Neuron (in vitro differentiated cells): Measurements from ENCODE around the gene ABHD12.

ENCODE experiments used
- H2AFZ ChIP-seq: one replicate; pipeline ENCODE4 v1.6.1; 2013; ENCODE audit warnings: low read depth, mild to moderate bottlenecking, inconsistent platforms, low read length, moderate library complexity
- H3K27me3 ChIP-seq: one replicate; pipeline ENCODE4 v1.6.1; 2013; ENCODE audit warnings: low read length; ENCODE audit not compliant: insufficient read depth
- H3K36me3 ChIP-seq: one replicate; pipeline ENCODE4 v1.6.1; 2013; ENCODE audit warnings: low read length; ENCODE audit not compliant: insufficient read depth
- H3K4me1 ChIP-seq: one replicate; pipeline ENCODE4 v1.6.1; 2013; ENCODE audit warnings: low read length; ENCODE audit not compliant: insufficient read depth
- H3K4me3 ChIP-seq: 2 replicates; pipeline ENCODE4 v1.5.1; 2013; ENCODE audit warnings: mild to moderate bottlenecking, low read length, moderate library complexity
- H3K9me3 ChIP-seq: one replicate; pipeline ENCODE4 v1.6.1; 2013; ENCODE audit warnings: low read length

ABHD12 gene

DNA sequence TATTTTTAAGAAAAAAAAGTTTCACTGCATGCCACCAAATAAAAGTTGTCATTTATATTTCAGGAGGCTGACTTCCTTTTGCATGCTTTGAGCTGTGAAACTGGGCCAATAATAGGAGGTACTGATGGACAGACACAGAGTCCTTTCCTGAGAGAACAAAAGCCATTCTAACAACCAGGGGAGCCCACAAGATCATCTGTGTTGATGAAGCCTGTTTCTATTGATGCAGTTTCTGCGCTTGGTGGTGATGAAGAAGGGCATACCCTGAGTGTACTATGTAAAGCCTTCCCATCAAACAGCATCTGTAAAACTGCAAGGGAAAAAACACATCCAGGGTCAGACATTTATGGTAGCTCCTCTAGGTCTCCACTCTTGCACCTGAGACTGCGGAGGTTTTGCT is 34.8 kb downstream of the ABHD12 start:
- H3K9me3 ChIP-seq = peaks cover 1% of the 10 kb centered on the region
- H3K4me3 ChIP-seq = no peak overlapping the region
- H3K27me3 ChIP-seq = no peaks in the 10 kb centered on the region
- no peaks in the 10 kb centered on the region for H3K36me3 ChIP-seq
- H3K4me1 ChIP-seq = peaks cover 7% of the 10 kb centered on the region
- H2AFZ ChIP-seq = no peak overlapping the region

- no peak overlapping the region for H2AFZ ChIP-seq
- no peaks in the 10 kb centered on the region for H3K27me3 ChIP-seq
Observed at GRCh38 chr20:25355011-25355595, 35.5 kb downstream of the ABHD12 start.

GRCh38 chr20:25353747-25354705 is 36.6 kb downstream of the ABHD12 start:
- H3K27me3 ChIP-seq = no peaks in the 10 kb centered on the region
- no peak overlapping the region for H2AFZ ChIP-seq
- H3K4me1 ChIP-seq = peaks cover 7% of the 10 kb centered on the region
- no peaks in the 10 kb centered on the region for H3K9me3 ChIP-seq
- H3K4me3 ChIP-seq = no peak overlapping the region
- H3K36me3 ChIP-seq = no peaks in the 10 kb centered on the region

More at GRCh38 chr20:25355011-25355595, 35.5 kb downstream of the ABHD12 start:
- no peaks in the 10 kb centered on the region for H3K36me3 ChIP-seq
- no peak overlapping the region for H3K4me3 ChIP-seq
- no peaks in the 10 kb centered on the region for H3K9me3 ChIP-seq
- peaks cover 7% of the 10 kb centered on the region for H3K4me1 ChIP-seq

GRCh38 chr20:25353353-25353746 is 37.3 kb downstream of the ABHD12 start:
- Histone ChIP-seq H3K4me1 (peaks cover 7% of the 10 kb centered on the region), H3K4me3 (no peak overlapping the region), H3K9me3 (peaks cover under 1% of the 10 kb centered on the region), H2AFZ (no peak overlapping the region), H3K36me3 (no peaks in the 10 kb centered on the region), H3K27me3 (no peaks in the 10 kb centered on the region)

GRCh38 chr20:25352746-25353145 is 37.9 kb downstream of the ABHD12 start:
- H2AFZ ChIP-seq = no peak overlapping the region
- peaks cover 1% of the 10 kb centered on the region for H3K9me3 ChIP-seq
- H3K4me3 ChIP-seq = no peak overlapping the region
- no peaks in the 10 kb centered on the region for H3K27me3 ChIP-seq
- peaks cover 7% of the 10 kb centered on the region for H3K4me1 ChIP-seq
- H3K36me3 ChIP-seq = no peaks in the 10 kb centered on the region

- Histone ChIP-seq H2AFZ (no peak overlapping the region), H3K4me1 (peaks cover 2% of the 10 kb centered on the region), H3K36me3 (no peaks in the 10 kb centered on the region), H3K27me3 (no peaks in the 10 kb centered on the region), H3K4me3 (no peak overlapping the region), H3K9me3 (peaks cover 1% of the 10 kb centered on the region)
Observed at GRCh38 chr20:25351024-25351360, 39.6 kb downstream of the ABHD12 start.

- H3K27me3 ChIP-seq = no peaks in the 10 kb centered on the region
- H3K9me3 ChIP-seq = peaks cover 1% of the 10 kb centered on the region
- no peak overlapping the region for H2AFZ ChIP-seq
- H3K4me3 ChIP-seq = no peak overlapping the region
- H3K36me3 ChIP-seq = no peaks in the 10 kb centered on the region
- H3K4me1 ChIP-seq = no peaks in the 10 kb centered on the region
Observed at GRCh38 chr20:25346349-25346748, 44.3 kb downstream of the ABHD12 start.

GRCh38 chr20:25345721-25346120 is 44.9 kb downstream of the ABHD12 start:
- Histone ChIP-seq H3K4me1 (no peaks in the 10 kb centered on the region), H3K4me3 (no peak overlapping the region), H3K9me3 (peaks cover 1% of the 10 kb centered on the region), H3K27me3 (no peaks in the 10 kb centered on the region), H2AFZ (no peak overlapping the region), H3K36me3 (no peaks in the 10 kb centered on the region)

GRCh38 chr20:25344634-25345033 is 46.0 kb downstream of the ABHD12 start:
- Histone ChIP-seq H3K27me3 (no peaks in the 10 kb centered on the region), H2AFZ (no peak overlapping the region), H3K36me3 (no peaks in the 10 kb centered on the region), H3K4me3 (no peak overlapping the region), H3K4me1 (no peaks in the 10 kb centered on the region), H3K9me3 (peaks cover 1% of the 10 kb centered on the region)

DNA sequence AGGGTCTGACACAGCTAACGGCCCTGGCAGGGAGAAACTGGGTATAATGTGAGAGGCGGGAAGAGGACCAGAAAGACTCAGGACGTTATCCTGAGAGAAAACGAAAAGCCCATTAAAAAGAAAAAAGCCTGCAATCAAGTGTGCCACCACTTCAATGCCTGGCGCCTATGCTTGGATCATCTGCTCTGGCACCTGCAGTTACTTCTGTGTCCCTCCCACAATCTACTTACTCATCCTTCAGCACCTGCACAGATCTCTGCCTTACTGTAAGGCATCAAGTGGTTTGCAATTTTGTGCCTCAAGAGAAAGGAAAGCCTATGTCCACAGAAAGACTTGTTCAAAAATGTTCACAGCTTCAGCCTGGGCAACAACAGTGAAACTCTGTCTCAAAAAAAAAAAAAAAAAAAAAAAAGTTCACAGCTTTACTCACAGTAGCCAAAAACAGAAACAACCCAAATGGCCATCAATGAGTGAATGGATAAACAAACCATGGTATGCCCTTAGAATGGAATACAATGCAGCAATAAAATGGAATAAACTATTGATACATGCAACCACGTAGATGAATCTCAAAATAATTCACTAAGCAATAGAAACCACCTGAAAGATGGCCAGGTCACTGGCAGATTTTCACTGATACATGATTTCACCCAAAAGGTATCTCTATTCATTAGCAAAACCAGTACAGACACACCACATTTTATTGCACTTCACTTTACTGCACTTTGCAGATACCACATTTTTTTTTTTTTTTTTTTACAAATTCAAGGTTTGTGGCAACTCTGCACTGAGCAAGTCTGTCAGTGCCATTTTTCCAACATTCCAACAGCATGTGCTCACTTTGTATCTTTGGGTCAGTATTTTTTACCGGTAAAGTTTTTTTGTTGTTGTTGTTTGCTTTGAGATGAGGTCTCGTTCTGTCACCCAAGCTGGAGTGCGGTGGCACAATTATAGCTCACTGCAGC is 48.6 kb downstream of the ABHD12 start:
- Histone ChIP-seq H3K4me1 (no peaks in the 10 kb centered on the region), H3K36me3 (no peaks in the 10 kb centered on the region), H3K4me3 (no peak overlapping the region), H3K9me3 (no peaks in the 10 kb centered on the region), H3K27me3 (no peaks in the 10 kb centered on the region), H2AFZ (no peak overlapping the region)

DNA sequence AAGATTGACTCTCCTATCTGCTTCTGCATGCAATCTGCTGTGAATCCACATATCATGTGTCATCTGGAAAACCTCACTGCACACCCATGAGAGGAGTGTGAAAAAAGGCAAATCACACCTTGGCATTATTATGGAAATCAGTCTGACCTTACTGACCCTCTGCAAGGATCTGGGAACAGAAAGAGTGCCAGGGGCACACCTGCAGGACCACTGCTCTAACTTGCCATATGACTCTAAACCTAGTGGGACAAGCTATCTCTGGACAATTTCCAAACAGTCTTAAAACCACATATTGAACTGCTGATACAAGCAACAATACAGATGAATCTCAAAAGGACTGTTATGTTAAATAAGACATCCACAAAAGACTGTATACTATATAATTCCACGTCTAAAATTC is 50.3 kb downstream of the ABHD12 start:
- H2AFZ ChIP-seq = no peak overlapping the region
- H3K4me1 ChIP-seq = no peaks in the 10 kb centered on the region
- no peaks in the 10 kb centered on the region for H3K27me3 ChIP-seq
- no peak overlapping the region for H3K4me3 ChIP-seq
- H3K36me3 ChIP-seq = no peaks in the 10 kb centered on the region
- peaks cover 3% of the 10 kb centered on the region for H3K9me3 ChIP-seq

DNA sequence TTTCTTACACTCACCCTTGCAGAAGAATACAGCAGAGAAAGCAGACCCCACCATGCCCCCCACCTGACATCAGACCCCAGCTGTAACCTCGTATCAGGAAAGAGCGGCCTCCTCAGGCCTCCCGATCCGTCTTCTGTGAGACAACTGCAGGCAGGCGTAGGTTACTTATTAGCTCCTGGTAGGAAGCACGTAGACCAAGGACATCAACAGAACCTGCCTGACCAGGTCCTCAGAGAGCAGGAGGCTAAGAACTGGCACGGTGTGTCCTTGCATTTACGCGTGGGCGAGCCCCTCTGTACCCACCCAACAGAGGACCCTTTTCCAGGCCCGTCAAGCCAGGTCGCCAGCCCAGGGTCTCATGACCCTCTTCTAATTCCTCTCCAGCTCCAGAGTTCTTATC is 51.0 kb downstream of the ABHD12 start:
- peaks cover 3% of the 10 kb centered on the region for H3K9me3 ChIP-seq

More for the DNA sequence above, 51.0 kb downstream of the ABHD12 start:
- Histone ChIP-seq H3K4me1 (no peaks in the 10 kb centered on the region), H3K36me3 (no peaks in the 10 kb centered on the region), H3K27me3 (no peaks in the 10 kb centered on the region), H2AFZ (no peak overlapping the region), H3K4me3 (no peak overlapping the region)
